Measurements from ENCODE around the gene ADD3. TPM values are rescaled to one million over a fixed set of nuclear protein-coding genes. Genes with fewer than 3 reads are reported as not detected.
A peak's percentile ranks its signal among the peaks of the same experiment; 100 is the strongest.

The ADD3 gene
- total RNA-seq, 2 donors from 2014 or later: 127 to 131 TPM

- no peak for TF ChIP-seq CTCF (IDR thresholded peaks at IDR 0.05)
- H3K27ac ChIP-seq: no peak overlapping the region
- H3K4me1 ChIP-seq: peaks cover 4% of the 10 kb centered on the region
- H3K36me3 ChIP-seq: no peaks in the 10 kb centered on the region
- intact Hi-C loops (cut with DNase I): no loop called here
- H3K4me3 ChIP-seq: no peak overlapping the region
- H3K9ac ChIP-seq (ENCODE audit: low read depth in 2 of 2, low read length in 2 of 2): no peak overlapping the region
- no peaks in the 10 kb centered on the region for H3K27me3 ChIP-seq
- DNase-seq: no peak
- H3K9me3 ChIP-seq: no peaks in the 10 kb centered on the region
Measured at GRCh38 chr10:110074298-110074697, 66.5 kb downstream of the ADD3 start.

GRCh38 chr10:110074758-110075671 lies 67.2 kb downstream of the ADD3 start:
- peak overlapping the region; percentile 71 for H3K27ac ChIP-seq
- no peaks in the 10 kb centered on the region for H3K36me3 ChIP-seq
- DNase-seq: no peak
- no peaks in the 10 kb centered on the region for H3K27me3 ChIP-seq
- no peak overlapping the region for H3K4me3 ChIP-seq
- intact Hi-C loops (cut with DNase I): no loop called here
- TF ChIP-seq CTCF (IDR thresholded peaks at IDR 0.05): no peak
- H3K4me1 ChIP-seq: peaks cover 4% of the 10 kb centered on the region
- H3K9ac ChIP-seq (ENCODE audit: low read depth in 2 of 2, low read length in 2 of 2): no peak overlapping the region
- H3K9me3 ChIP-seq: no peaks in the 10 kb centered on the region

- H3K9ac ChIP-seq (ENCODE audit: low read depth in 2 of 2, low read length in 2 of 2): no peak overlapping the region
- no peak for DNase-seq
- intact Hi-C loops (cut with DNase I): no loop called here
Measured at GRCh38 chr10:110075686-110076085, 67.9 kb downstream of the ADD3 start.

GRCh38 chr10:110076559-110077318 lies 69.0 kb downstream of the ADD3 start:
- Histone ChIP-seq H3K4me1 (peaks cover 4% of the 10 kb centered on the region), H3K27ac (peak overlapping the region; percentile 71), H3K9ac (ENCODE audit: low read depth in 2 of 2, low read length in 2 of 2) (peak overlapping the region in 1 of 2 donors; percentile 22), H3K4me3 (no peak overlapping the region), H3K9me3 (no peaks in the 10 kb centered on the region), H3K27me3 (no peaks in the 10 kb centered on the region), H3K36me3 (no peaks in the 10 kb centered on the region)
- intact Hi-C loops (cut with DNase I): no loop called here
- no peak for TF ChIP-seq CTCF (IDR thresholded peaks at IDR 0.05)
- peak; percentile 66 for DNase-seq

More at GRCh38 chr10:110075686-110076085, 67.9 kb downstream of the ADD3 start:
- Histone ChIP-seq H3K4me3 (no peak overlapping the region), H3K27ac (peak overlapping the region; percentile 71), H3K4me1 (peaks cover 4% of the 10 kb centered on the region), H3K36me3 (no peaks in the 10 kb centered on the region), H3K27me3 (no peaks in the 10 kb centered on the region), H3K9me3 (no peaks in the 10 kb centered on the region)
- TF ChIP-seq CTCF (IDR thresholded peaks at IDR 0.05): no peak

GRCh38 chr10:110077436-110078130 lies 69.8 kb downstream of the ADD3 start:
- Histone ChIP-seq H3K4me1 (peaks cover 4% of the 10 kb centered on the region), H3K27me3 (no peaks in the 10 kb centered on the region), H3K4me3 (no peak overlapping the region), H3K36me3 (no peaks in the 10 kb centered on the region), H3K9me3 (no peaks in the 10 kb centered on the region), H3K9ac (ENCODE audit: low read depth in 2 of 2, low read length in 2 of 2) (peak overlapping the region in 1 of 2 donors; percentile 22), H3K27ac (peak overlapping the region; percentile 71)
- no peak for DNase-seq
- no peak for TF ChIP-seq CTCF (IDR thresholded peaks at IDR 0.05)
- intact Hi-C loops (cut with DNase I): no loop called here

All from colonic mucosa (tissue), 4 donors.